ENCODE measurements around the gene LRFN3.
"Not testable (repeated sequence)": the region's sequence is repeated elsewhere in the genome, so short reads cannot be mapped to it uniquely, and the experiment has no call there.

LRFN3 gene

GRCh38 chr19:35978832-35979365 lies 42.7 kb downstream of the LRFN3 start:
- no peak for DNase-seq

- not testable (repeated sequence) for DNase-seq
These were observed 44.8 kb downstream of the LRFN3 start for GRCh38 chr19:35980997-35981396.

- no peak for DNase-seq
These were observed 47.0 kb downstream of the LRFN3 start for GRCh38 chr19:35983177-35983576.

GRCh38 chr19:35986111-35986510 lies 49.9 kb downstream of the LRFN3 start:
- DNase-seq = no peak

GRCh38 chr19:35986664-35987570 lies 50.7 kb downstream of the LRFN3 start:
- peak; percentile 64 for DNase-seq

GRCh38 chr19:35987571-35987896 lies 51.4 kb downstream of the LRFN3 start:
- no peak for DNase-seq

- DNase-seq = no peak
These were observed 52.6 kb downstream of the LRFN3 start for GRCh38 chr19:35988824-35989223.

GRCh38 chr19:35990156-35990555 lies 54.0 kb downstream of the LRFN3 start:
- no peak for DNase-seq

- no peak for DNase-seq
These were observed 54.9 kb downstream of the LRFN3 start for GRCh38 chr19:35990771-35991730.

- no peak for DNase-seq
These were observed 55.7 kb downstream of the LRFN3 start for GRCh38 chr19:35991731-35992450.

- DNase-seq = no peak
These were observed 57.0 kb downstream of the LRFN3 start for GRCh38 chr19:35992907-35993765.

- no peak for DNase-seq
These were observed 57.9 kb downstream of the LRFN3 start for GRCh38 chr19:35993923-35994598.
